Kidney (tissue), 14 donors: ENCODE results near the gene IL22RA2. TPM values are rescaled to one million over a fixed set of nuclear protein-coding genes. Genes with fewer than 3 reads are reported as not detected.
A peak's percentile ranks its signal among the peaks of the same experiment; 100 is the strongest.

Experiments used
- DNase-seq, 5 donors: peaks; one replicate each; pipeline ENCODE4 v3.0.0-alpha.2; 2013 to 2020
- FAIRE-seq: peaks from 2 replicates; lab custom pipeline; 2012; peaks lifted over from hg19 to GRCh38; lab: Jason Lieb, UNC
- H3K27ac ChIP-seq, 2 donors: one replicate each; pipeline ENCODE4 v1.7.0; 2013; ENCODE audit warnings: low read depth in 2 of 2, low read length in 2 of 2, inconsistent platforms in 1 of 2
- H3K27me3 ChIP-seq: one replicate; pipeline ENCODE4 v1.7.1; 2013; ENCODE audit warnings: low read length, inconsistent platforms; ENCODE audit not compliant: control insufficient read depth, insufficient read depth
- H3K36me3 ChIP-seq, 3 donors: one replicate each; pipeline versions ENCODE4 v1.7.0 to v1.7.1; 2013; ENCODE audit warnings: low read length in 3 of 3, control low read depth in 1 of 3, inconsistent platforms in 1 of 3; ENCODE audit not compliant: insufficient read depth in 3 of 3, control insufficient read depth in 2 of 3
- H3K4me1 ChIP-seq, 3 donors: one replicate each; pipeline versions ENCODE4 v1.7.0 to v1.7.1; 2013; ENCODE audit warnings: low read length in 3 of 3, inconsistent platforms in 1 of 3, low read depth in 1 of 3; ENCODE audit not compliant: control insufficient read depth in 2 of 3, insufficient read depth in 2 of 3
- H3K4me3 ChIP-seq, 3 donors: one replicate each; pipeline versions ENCODE4 v1.7.0 to v1.8.1; 2013; ENCODE audit warnings: low read length in 3 of 3, control low read depth in 1 of 3, inconsistent platforms in 1 of 3
- H3K9ac ChIP-seq, 3 donors: one replicate each; pipeline versions ENCODE4 v1.7.0 to v1.7.1; 2013; ENCODE audit warnings: low read length in 3 of 3, control low read depth in 1 of 3, inconsistent platforms in 1 of 3
- H3K9me3 ChIP-seq, 3 donors: one replicate each; pipeline versions ENCODE4 v1.7.0 to v1.7.1; 2013; ENCODE audit warnings: low read length in 3 of 3, control low read depth in 1 of 3, inconsistent platforms in 1 of 3; ENCODE audit not compliant: control insufficient read depth in 2 of 3, insufficient read depth in 1 of 3
- intact Hi-C: fragments of 100-400 bp; cut with DNase I; formaldehyde crosslinking; loops from one replicate; pipeline ENCODE4 v1.11.1; 2022
- polyA plus RNA-seq: library from polyadenylated mRNA; stranded (reverse); fragments of 350-450 nt; fragmentation: Illumina TruSeq; extraction: RNeasy Lipid Tissue Mini Kit (QIAGEN cat#74804); gene quantifications from one replicate; pipeline ENCODE4 v1.2.3, GENCODE V29; 2014; ENCODE audit warnings: low read depth, low replicate concordance; ENCODE audit not compliant: insufficient read depth
- total RNA-seq: library from RNA; stranded (reverse); fragmentation: NEBNext Ultra II Directional; extraction: Animal tissue kit (Norgen Biotek cat#: 25700); gene quantifications from one replicate; pipeline ENCODE4 v1.2.1, GENCODE V29; 2021
- TF ChIP-seq, protein P1 (sequence below): IDR thresholded peaks from 3 replicates; pipeline ENCODE4 v1.5.1; 2012; ENCODE audit warnings: mild to moderate bottlenecking, moderate library complexity, borderline replicate concordance; ENCODE audit not compliant: insufficient read depth; ENCODE audit errors: extremely low read depth
- donor health status: control.
- donor health status: control.
- donor health status: control.
- donor health status: control.
- donor health status: control.
- donor health status: DM: yes; HTN: yes; CAD: no.
- donor health status: Normal renal cell carcinoma (clear cell type).

The IL22RA2 gene
- total and polyA plus RNA-seq, 2 donors from 2014 or later = not detected

DNA sequence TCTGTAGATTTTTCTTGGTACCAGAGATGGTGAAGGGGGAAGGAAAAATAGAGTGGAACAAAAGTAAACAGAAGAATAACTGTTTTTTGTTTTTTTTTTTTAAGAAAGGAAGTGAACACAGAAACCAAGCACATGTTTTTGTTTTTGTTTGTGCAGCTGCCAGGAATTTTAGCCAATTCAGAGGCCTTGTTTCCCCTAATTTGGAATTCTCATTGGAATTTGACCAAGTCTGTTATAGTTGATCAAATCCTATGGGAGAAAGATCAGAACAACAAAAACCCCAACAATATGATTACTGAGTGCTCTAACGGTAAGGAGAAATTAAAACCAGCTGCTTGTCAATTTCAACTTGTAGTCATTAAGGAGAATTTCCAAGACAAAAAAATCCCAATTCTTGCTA, 18.2 kb upstream of the IL22RA2 start:
- H3K4me1 ChIP-seq = no peaks in the 10 kb centered on the region
- no peaks in the 10 kb centered on the region for H3K9me3 ChIP-seq
- DNase-seq (peak in 2 of 5 donors; percentile 38 to 66), FAIRE-seq (no peak)
- no peak overlapping the region for H3K9ac ChIP-seq
- intact Hi-C loops = no loop called here
- H3K27me3 ChIP-seq = no peaks in the 10 kb centered on the region
- TF ChIP-seq, protein P1, sequence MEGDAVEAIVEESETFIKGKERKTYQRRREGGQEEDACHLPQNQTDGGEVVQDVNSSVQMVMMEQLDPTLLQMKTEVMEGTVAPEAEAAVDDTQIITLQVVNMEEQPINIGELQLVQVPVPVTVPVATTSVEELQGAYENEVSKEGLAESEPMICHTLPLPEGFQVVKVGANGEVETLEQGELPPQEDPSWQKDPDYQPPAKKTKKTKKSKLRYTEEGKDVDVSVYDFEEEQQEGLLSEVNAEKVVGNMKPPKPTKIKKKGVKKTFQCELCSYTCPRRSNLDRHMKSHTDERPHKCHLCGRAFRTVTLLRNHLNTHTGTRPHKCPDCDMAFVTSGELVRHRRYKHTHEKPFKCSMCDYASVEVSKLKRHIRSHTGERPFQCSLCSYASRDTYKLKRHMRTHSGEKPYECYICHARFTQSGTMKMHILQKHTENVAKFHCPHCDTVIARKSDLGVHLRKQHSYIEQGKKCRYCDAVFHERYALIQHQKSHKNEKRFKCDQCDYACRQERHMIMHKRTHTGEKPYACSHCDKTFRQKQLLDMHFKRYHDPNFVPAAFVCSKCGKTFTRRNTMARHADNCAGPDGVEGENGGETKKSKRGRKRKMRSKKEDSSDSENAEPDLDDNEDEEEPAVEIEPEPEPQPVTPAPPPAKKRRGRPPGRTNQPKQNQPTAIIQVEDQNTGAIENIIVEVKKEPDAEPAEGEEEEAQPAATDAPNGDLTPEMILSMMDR = no peak
- no peaks in the 10 kb centered on the region for H3K36me3 ChIP-seq
- no peak overlapping the region for H3K4me3 ChIP-seq
- H3K27ac ChIP-seq = no peak overlapping the region

DNA sequence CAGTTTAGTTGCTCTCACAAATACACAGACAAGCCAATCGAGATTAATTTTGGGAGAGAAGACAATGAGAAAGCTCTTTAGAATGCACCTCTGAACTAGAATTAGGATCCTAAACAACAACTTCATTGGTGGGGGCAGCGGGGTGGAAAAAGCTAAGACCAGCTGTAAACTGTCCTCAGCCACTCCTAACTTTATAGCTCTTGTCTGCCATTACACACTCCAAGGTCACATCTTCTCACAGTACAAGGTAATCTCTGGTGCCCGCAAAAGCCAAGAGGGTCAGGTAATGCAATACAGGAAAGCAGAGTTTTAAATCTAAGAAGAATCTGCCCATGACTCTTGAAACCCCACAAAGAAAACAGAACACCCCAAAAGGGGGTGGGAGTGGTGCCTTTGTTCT, 17.8 kb upstream of the IL22RA2 start:
- no peak overlapping the region for H3K27ac ChIP-seq
- H3K4me1 ChIP-seq = no peaks in the 10 kb centered on the region
- H3K9ac ChIP-seq = no peak overlapping the region
- no peak for FAIRE-seq
- intact Hi-C loops = no loop called here
- TF ChIP-seq, protein P1 = no peak
- no peaks in the 10 kb centered on the region for H3K27me3 ChIP-seq
- H3K36me3 ChIP-seq = no peaks in the 10 kb centered on the region
- H3K4me3 ChIP-seq = no peak overlapping the region
- H3K9me3 ChIP-seq = no peaks in the 10 kb centered on the region
- DNase-seq = peak in 2 of 5 donors; percentile 16 to 20

DNA sequence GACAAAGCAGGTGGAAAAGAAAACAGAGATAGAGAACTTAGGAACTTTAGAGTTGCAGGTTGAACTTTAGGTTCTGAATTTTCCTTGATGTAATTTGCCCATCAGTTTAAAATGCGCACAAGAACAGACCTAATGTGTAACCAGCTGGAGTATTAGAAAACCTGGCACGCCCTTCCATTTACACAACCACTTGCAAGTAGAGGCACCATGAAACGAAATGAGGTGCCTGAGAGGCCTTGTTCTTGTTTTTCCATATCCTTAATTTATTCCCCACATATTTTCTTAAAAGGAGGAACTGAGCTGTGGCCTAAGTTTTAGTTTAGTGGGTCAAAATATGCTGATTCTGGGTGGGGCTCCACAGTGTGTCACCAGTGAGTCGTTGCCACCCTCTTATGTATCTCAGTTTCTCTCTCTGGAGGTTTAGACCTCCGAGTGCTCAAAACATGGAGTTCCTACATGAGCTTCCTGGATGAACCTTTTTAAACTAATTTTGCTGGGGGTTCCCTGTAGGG, 17.2 kb upstream of the IL22RA2 start:
- no peaks in the 10 kb centered on the region for H3K9me3 ChIP-seq
- intact Hi-C loops = no loop called here
- H3K27ac ChIP-seq = no peak overlapping the region
- TF ChIP-seq, protein P1 = no peak
- no peaks in the 10 kb centered on the region for H3K27me3 ChIP-seq
- H3K4me3 ChIP-seq = no peak overlapping the region
- H3K4me1 ChIP-seq = no peaks in the 10 kb centered on the region
- no peak overlapping the region for H3K9ac ChIP-seq
- H3K36me3 ChIP-seq = no peaks in the 10 kb centered on the region
- no peak for FAIRE-seq
- no peak for DNase-seq

DNA sequence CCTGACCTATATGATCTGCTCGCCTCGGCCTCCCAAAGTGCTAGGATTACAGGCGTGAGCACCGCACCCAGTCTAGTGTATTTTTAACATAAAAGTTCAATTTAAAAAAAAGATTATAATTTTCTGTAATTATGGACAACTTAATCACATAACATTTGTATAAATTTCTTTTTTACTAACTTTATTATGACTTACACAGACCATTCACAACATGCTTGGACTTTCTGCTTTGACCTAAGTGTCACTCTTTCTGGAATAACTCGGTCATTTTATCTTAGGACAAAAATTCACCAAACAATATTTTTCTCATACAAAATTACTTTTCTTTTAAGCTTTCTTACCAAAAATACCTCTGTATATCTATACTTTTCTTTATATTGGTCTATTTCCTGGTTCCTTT, 15.4 kb upstream of the IL22RA2 start:
- Histone ChIP-seq H3K4me1 (no peaks in the 10 kb centered on the region), H3K9me3 (peaks cover 0 to 8% (median 5%) of the 10 kb centered on the region in 3 donors), H3K27me3 (no peaks in the 10 kb centered on the region), H3K4me3 (no peak overlapping the region), H3K27ac (no peak overlapping the region), H3K9ac (no peak overlapping the region), H3K36me3 (no peaks in the 10 kb centered on the region)
- FAIRE-seq (no peak), DNase-seq (no peak)
- intact Hi-C loops = no loop called here
- TF ChIP-seq, protein P1 = no peak
